Fibroblast of skin of right biceps (primary cell): ENCODE results near the gene AIF1.

Source experiments
- DNase-seq: peaks from one replicate; pipeline ENCODE4 v3.0.0-alpha.2; 2013

The AIF1 gene

DNA sequence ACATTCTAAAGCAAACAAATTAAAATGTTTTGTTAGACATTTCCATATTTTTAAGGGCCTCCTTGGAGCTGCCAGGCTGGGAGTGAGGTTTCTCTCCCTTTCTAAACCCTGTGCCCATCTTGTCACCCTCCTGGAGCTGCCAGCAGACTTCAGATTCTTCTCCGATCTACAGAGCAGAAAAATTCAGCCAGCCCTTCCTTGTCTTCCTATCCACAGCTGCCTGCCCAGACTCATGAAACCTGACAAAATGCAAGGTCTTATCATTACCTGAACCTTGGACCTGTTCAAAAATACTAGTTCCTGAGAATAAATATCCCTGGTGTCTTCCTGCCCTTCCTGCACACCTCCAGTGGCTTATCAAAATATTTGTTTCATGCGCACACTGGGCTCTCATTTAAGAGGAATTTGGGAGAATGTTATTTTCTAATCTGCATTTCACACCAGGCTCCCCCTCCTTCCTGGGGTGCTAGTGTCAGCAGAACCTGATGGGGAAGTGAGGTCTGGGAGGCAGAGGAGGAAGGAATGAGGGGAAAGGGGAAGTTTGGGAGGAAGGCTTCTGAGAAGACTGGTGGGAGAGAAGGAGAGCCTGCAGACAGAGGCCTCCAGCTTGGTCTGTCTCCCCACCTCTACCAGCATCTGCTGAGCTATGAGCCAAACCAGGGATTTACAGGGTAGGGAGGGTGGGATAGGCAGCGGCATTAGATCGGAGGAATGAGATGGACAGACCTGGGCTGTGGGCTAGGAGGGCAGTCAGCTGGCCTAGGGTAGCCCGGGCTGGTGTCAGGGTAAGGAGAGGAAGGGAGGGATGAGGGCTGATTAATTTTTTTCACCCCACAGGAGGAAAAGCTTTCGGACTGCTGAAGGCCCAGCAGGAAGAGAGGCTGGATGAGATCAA lies at the start of gene AIF1:
Gene AIF1, plus strand, starts transcription at position 551 of the 895 bp plus-strand sequence. Its CDS starts 96 bp downstream, at position 647.
- no peak for DNase-seq

GRCh38 chr6:31567531-31568370 lies 47.3 kb upstream of the AIF1 start:
- no peak for DNase-seq

DNA sequence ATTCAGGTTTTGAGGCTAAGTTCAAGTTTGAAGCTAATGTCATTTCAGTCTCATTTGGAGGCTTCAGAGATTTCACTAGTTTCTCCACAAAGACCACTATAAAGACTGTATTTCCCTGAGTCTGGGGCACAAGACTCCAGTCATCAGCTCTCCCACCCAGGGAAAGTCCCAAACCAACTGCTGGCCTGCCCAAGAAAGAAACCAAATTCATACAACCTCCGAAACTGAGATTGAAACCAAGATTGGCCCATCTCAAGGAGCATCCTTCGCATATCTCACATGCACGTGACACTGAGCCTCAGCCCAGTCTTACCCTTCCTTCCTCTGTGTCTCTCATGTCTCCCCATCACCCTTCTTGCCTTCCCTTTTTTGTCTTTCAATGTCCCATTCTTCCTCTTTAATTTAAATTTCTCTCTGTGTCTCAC lies 46.5 kb upstream of the AIF1 start:
- no peak for DNase-seq

DNA sequence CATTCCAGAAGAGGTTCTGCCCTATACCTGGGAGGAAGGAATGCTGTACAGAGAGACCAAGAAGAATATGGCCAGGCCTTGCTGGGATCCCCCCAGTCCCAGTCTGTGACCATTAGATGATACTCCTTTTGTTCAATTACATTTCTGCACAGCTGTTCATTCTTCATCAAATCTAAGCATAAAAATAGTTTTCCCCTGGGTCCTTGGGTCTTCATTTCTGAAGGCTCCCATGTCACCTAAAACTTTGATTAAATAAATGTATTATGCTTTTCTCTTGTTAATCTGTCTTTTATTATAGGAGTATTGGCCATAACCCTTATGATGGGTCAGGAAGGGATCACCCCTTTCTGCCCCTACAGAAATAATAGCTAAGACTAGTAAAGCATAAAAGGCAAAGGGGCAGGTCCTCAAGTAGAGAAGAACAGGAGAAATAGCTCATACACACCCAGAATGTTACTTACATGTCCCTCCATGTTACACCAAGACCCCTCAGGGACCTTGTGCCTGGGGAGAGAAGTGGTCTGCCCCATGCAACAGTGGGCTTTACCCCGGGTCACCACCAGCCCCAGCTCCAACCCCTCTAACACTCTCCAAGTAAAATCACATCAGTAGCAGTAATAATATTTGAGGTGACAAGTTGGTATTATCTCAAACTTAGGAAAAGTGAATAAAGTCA lies 45.0 kb upstream of the AIF1 start:
- DNase-seq: no peak

DNA sequence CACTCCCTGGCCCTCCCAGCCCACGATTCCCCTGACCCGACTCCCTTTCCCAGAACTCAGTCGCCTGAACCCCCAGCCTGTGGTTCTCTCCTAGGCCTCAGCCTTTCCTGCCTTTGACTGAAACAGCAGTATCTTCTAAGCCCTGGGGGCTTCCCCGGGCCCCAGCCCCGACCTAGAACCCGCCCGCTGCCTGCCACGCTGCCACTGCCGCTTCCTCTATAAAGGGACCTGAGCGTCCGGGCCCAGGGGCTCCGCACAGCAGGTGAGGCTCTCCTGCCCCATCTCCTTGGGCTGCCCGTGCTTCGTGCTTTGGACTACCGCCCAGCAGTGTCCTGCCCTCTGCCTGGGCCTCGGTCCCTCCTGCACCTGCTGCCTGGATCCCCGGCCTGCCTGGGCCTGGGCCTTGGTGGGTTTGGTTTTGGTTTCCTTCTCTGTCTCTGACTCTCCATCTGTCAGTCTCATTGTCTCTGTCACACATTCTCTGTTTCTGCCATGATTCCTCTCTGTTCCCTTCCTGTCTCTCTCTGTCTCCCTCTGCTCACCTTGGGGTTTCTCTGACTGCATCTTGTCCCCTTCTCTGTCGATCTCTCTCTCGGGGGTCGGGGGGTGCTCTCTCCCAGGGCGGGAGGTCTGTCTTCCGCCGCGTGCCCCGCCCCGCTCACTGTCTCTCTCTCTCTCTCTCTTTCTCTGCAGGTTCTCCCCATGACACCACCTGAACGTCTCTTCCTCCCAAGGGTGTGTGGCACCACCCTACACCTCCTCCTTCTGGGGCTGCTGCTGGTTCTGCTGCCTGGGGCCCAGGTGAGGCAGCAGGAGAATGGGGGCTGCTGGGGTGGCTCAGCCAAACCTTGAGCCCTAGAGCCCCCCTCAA lies 42.8 kb upstream of the AIF1 start, which contains the start of gene LTA:
Gene LTA, plus strand, starts transcription at position 249 of the 871 bp plus-strand sequence. Its CDS starts 454 bp downstream, at position 703.
- DNase-seq: no peak

DNA sequence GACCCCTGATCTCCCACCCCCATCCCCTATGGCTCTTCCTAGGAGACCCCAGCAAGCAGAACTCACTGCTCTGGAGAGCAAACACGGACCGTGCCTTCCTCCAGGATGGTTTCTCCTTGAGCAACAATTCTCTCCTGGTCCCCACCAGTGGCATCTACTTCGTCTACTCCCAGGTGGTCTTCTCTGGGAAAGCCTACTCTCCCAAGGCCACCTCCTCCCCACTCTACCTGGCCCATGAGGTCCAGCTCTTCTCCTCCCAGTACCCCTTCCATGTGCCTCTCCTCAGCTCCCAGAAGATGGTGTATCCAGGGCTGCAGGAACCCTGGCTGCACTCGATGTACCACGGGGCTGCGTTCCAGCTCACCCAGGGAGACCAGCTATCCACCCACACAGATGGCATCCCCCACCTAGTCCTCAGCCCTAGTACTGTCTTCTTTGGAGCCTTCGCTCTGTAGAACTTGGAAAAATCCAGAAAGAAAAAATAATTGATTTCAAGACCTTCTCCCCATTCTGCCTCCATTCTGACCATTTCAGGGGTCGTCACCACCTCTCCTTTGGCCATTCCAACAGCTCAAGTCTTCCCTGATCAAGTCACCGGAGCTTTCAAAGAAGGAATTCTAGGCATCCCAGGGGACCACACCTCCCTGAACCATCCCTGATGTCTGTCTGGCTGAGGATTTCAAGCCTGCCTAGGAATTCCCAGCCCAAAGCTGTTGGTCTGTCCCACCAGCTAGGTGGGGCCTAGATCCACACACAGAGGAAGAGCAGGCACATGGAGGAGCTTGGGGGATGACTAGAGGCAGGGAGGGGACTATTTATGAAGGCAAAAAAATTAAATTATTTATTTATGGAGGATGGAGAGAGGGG lies 41.6 kb upstream of the AIF1 start:
- no peak for DNase-seq

GRCh38 chr6:31574106-31575061 lies 40.6 kb upstream of the AIF1 start:
- DNase-seq: no peak

- DNase-seq: no peak
These were observed 39.6 kb upstream of the AIF1 start, which contains the start of gene TNF for GRCh38 chr6:31575335-31575901. TNF (plus strand) TSS chr6:31575565; CDS start chr6:31575742, 177 bp downstream.

- DNase-seq: no peak
These were observed 38.9 kb upstream of the AIF1 start for GRCh38 chr6:31575952-31576685.

GRCh38 chr6:31576897-31577578 lies 38.0 kb upstream of the AIF1 start:
- DNase-seq: no peak

- DNase-seq: no peak
These were observed 37.5 kb upstream of the AIF1 start for GRCh38 chr6:31577579-31577966.

- no peak for DNase-seq
These were observed 36.6 kb upstream of the AIF1 start for GRCh38 chr6:31578184-31579118.

- no peak for DNase-seq
These were observed 35.9 kb upstream of the AIF1 start for GRCh38 chr6:31579119-31579505.

DNA sequence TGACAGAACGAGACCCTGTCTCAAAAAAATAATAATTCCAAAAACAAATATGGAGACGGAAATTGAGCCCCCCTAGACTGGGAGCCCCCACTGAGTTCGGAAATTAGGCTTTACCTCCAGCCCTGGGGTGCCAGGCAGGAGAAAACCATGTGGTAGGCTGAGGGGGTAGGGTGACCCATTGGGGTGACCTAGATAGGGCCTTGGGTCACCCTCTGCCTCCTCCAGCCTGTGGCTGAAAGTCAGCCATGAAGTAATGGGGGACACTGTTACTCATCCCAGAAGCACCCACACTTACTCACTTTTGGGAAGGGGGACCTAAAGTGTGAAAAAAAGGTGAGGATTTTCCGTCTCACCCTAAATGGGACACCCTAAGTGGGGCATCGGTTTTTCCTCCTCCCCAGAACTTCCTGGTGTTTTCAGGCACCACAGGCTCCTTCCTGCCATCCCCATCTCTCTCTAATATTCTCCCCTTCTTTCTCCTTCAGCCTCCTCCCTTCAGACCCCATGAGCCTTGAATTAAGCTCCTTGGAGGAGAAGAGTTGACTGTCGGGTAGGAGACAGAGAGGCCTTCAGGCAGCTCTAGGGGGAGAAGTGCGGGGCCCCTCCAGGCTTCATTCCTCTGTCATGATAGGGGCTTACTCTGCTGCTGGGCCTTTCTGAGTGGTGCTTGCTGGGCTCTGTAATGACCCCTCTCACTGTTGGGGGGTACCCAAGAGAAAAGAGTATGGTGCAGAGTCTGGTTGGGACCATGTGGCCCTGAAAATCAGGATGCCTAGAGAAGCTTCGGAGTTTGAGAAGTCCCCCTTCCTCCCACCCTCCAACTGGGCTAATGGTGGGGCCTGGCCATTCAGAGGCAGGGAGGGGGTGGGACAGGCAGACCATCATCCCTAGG lies 35.2 kb upstream of the AIF1 start:
- no peak for DNase-seq

- no peak for DNase-seq
These were observed 34.6 kb upstream of the AIF1 start for GRCh38 chr6:31580438-31580740.
